IMR-90 (cell line): ENCODE data around the gene EML1. TPM values are rescaled to one million over a fixed set of nuclear protein-coding genes. Genes with fewer than 3 reads are reported as not detected.

ENCODE experiments used
- ATAC-seq: fragments of 200-7000 bp; cut with Tn5 transposase; 2 replicates; pipeline ENCODE4 v1.9.1; 2020; ENCODE audit warnings: low read depth, mild to moderate bottlenecking, moderate library complexity
- BruUV-seq: library from RNA; stranded (reverse); fragments of 400-500 nt; replicated peaks from 2 replicates; lab custom pipeline; 2021; lab: Mats Ljungman, UMichigan
- CTCF ChIA-PET: fragments of 300-600 bp; formaldehyde crosslinking; extraction: SDS; loops from one replicate; lab custom pipeline; 2021; ENCODE audit warnings: antibody characterized with exemption; lab: Yijun Ruan, JAX
- POLR2A ChIA-PET: fragments of 300-600 bp; sonication (Branson Sonifier 250); formaldehyde crosslinking; loops from one replicate; lab custom pipeline; 2022; ENCODE audit warnings: antibody characterized with exemption; ENCODE audit not compliant: unreplicated experiment; lab: Charles Lee
- DNase-seq: peaks from one replicate; pipeline ENCODE4 v3.0.0; 2013
- H2AFZ ChIP-seq: replicated peaks from 2 replicates; pipeline ENCODE3; 2013; ENCODE audit warnings: low read length, mild to moderate bottlenecking; ENCODE audit not compliant: poor library complexity
- H2AK5ac ChIP-seq: 2 replicates; pipeline ENCODE4 v1.6.1; 2013; ENCODE audit warnings: low read depth, low read length, inconsistent platforms
- H2AK9ac ChIP-seq: replicated peaks from 2 replicates; pipeline ENCODE3; 2013; ENCODE audit warnings: mild to moderate bottlenecking, low read depth, low read length, moderate library complexity; ENCODE audit not compliant: poor library complexity
- H2BK120ac ChIP-seq: 2 replicates; pipeline ENCODE4 v1.6.1; 2013; ENCODE audit warnings: low read depth, low read length, inconsistent platforms
- H2BK15ac ChIP-seq: 3 replicates; pipeline ENCODE4 v1.6.1; 2013; ENCODE audit warnings: low read depth, low read length, inconsistent platforms
- H2BK20ac ChIP-seq: 2 replicates; pipeline ENCODE4 v1.6.1; 2013; ENCODE audit warnings: low read depth, mild to moderate bottlenecking, inconsistent platforms, low read length, moderate library complexity
- H2BK5ac ChIP-seq: 2 replicates; pipeline ENCODE4 v1.6.1; 2013; ENCODE audit warnings: mild to moderate bottlenecking, low read depth, low read length, inconsistent platforms; ENCODE audit not compliant: poor library complexity, severe bottlenecking
- H3K14ac ChIP-seq: replicated peaks from 2 replicates; pipeline ENCODE4 v1.6.1; 2013; ENCODE audit warnings: low read depth, low read length, inconsistent platforms
- H3K18ac ChIP-seq: 2 replicates; pipeline ENCODE4 v1.6.1; 2013; ENCODE audit warnings: low read depth, low read length, control low read depth
- H3K23ac ChIP-seq: 2 replicates; pipeline ENCODE4 v1.6.1; 2013; ENCODE audit warnings: low read depth, low read length, inconsistent platforms
- H3K27ac ChIP-seq: 2 replicates; pipeline ENCODE4 v1.5.1; 2013; ENCODE audit warnings: mild to moderate bottlenecking, control low read depth, low read length; ENCODE audit not compliant: insufficient read depth
- H3K27me3 ChIP-seq: 2 replicates; pipeline ENCODE4 v1.6.1; 2013; ENCODE audit warnings: low read length; ENCODE audit not compliant: control insufficient read depth, insufficient read depth
- H3K36me3 ChIP-seq: 2 replicates; pipeline ENCODE4 v1.6.1; 2013; ENCODE audit warnings: low read length, mixed read lengths; ENCODE audit not compliant: control insufficient read depth, insufficient read depth
- H3K4ac ChIP-seq: 2 replicates; pipeline ENCODE4 v1.6.1; 2013; ENCODE audit warnings: low read depth, low read length, inconsistent platforms
- H3K4me1 ChIP-seq: 2 replicates; pipeline ENCODE4 v1.6.1; 2013; ENCODE audit warnings: low read length, mixed read lengths; ENCODE audit not compliant: control insufficient read depth, insufficient read depth
- H3K4me2 ChIP-seq: 2 replicates; pipeline ENCODE4 v1.6.1; 2013; ENCODE audit warnings: low read depth, mild to moderate bottlenecking, control low read depth, low read length, moderate library complexity
- H3K4me3 ChIP-seq: 2 replicates; pipeline ENCODE4 v1.5.1; 2013; ENCODE audit warnings: low read depth, mild to moderate bottlenecking, control low read depth, low read length, moderate library complexity; ENCODE audit not compliant: insufficient read depth
- H3K56ac ChIP-seq: 2 replicates; pipeline ENCODE4 v1.6.1; 2013; ENCODE audit warnings: low read length, inconsistent platforms; ENCODE audit not compliant: insufficient read depth; ENCODE audit errors: extremely low read depth
- H3K79me1 ChIP-seq, 2 experiments: 2 replicates each; pipeline ENCODE4 v1.6.1; 2013; ENCODE audit warnings: low read length in 2 of 2, inconsistent platforms in 1 of 2, low read depth in 1 of 2
- H3K9ac ChIP-seq: 2 replicates; pipeline ENCODE4 v1.6.1; 2013; ENCODE audit warnings: low read depth, low read length, control low read depth
- H3K9me1 ChIP-seq: 2 replicates; pipeline ENCODE4 v1.6.1; 2013; ENCODE audit warnings: low read length, inconsistent platforms; ENCODE audit not compliant: insufficient read depth
- H3K9me3 ChIP-seq: 2 replicates; pipeline ENCODE4 v1.6.1; 2013; ENCODE audit warnings: low read length; ENCODE audit not compliant: control insufficient read depth, insufficient read depth
- H4K20me1 ChIP-seq: 2 replicates; pipeline ENCODE4 v1.6.1; 2013; ENCODE audit warnings: low read length, inconsistent platforms; ENCODE audit not compliant: insufficient read depth
- H4K5ac ChIP-seq: 2 replicates; pipeline ENCODE4 v1.6.1; 2013; ENCODE audit warnings: mild to moderate bottlenecking, low read depth, low read length, control low read depth
- H4K8ac ChIP-seq, 2 experiments: 2 replicates each; pipeline ENCODE4 v1.6.1; 2013; ENCODE audit warnings: low read depth in 2 of 2, low read length in 2 of 2, control low read depth in 1 of 2, inconsistent platforms in 1 of 2
- H4K91ac ChIP-seq: 2 replicates; pipeline ENCODE4 v1.6.1; 2013; ENCODE audit warnings: low read depth, low read length, inconsistent platforms; ENCODE audit not compliant: insufficient read depth
- BHLHE40 ChIP-seq: fragments of 150-350 bp; IDR thresholded peaks from 2 replicates; pipeline ENCODE4 v1.6.1; 2016; ENCODE audit warnings: mild to moderate bottlenecking, low read depth, low read length
- CEBPB ChIP-seq: IDR thresholded peaks from 2 replicates; pipeline ENCODE4 v1.6.1; 2012; ENCODE audit warnings: low read depth, low read length, improper control_type of control experiment
- CHD1 ChIP-seq: IDR thresholded peaks from 2 replicates; pipeline ENCODE4 v1.6.1; 2012; ENCODE audit warnings: low read depth, low read length, improper control_type of control experiment
- FOS ChIP-seq: fragments of 150-350 bp; IDR thresholded peaks from 2 replicates; pipeline ENCODE4 v1.6.1; 2016; ENCODE audit warnings: low read depth, low read length
- MAZ ChIP-seq: IDR thresholded peaks from 2 replicates; pipeline ENCODE4 v1.6.1; 2012; ENCODE audit warnings: low read depth, mild to moderate bottlenecking, low read length, improper control_type of control experiment, moderate library complexity, borderline replicate concordance
- MXI1 ChIP-seq: IDR thresholded peaks from 2 replicates; pipeline ENCODE4 v1.6.1; 2012; ENCODE audit warnings: low read depth, mild to moderate bottlenecking, low read length, moderate library complexity, borderline replicate concordance
- NFE2L2 ChIP-seq: fragments of 150-350 bp; IDR thresholded peaks from 2 replicates; pipeline ENCODE4 v1.6.1; 2016; ENCODE audit warnings: low read depth, mild to moderate bottlenecking, low read length
- POLR2A ChIP-seq: IDR thresholded peaks from 2 replicates; pipeline ENCODE4 v1.6.1; 2012; ENCODE audit warnings: mild to moderate bottlenecking, low read depth, low read length
- RAD21 ChIP-seq: IDR thresholded peaks from 2 replicates; pipeline ENCODE4 v1.6.1; 2012; ENCODE audit warnings: low read length, improper control_type of control experiment
- RCOR1 ChIP-seq: IDR thresholded peaks from 2 replicates; pipeline ENCODE4 v1.6.1; 2012; ENCODE audit warnings: mild to moderate bottlenecking, low read length, improper control_type of control experiment; ENCODE audit not compliant: insufficient replicate concordance
- RFX5 ChIP-seq: IDR thresholded peaks from 2 replicates; pipeline ENCODE4 v1.8.0; 2012; ENCODE audit warnings: low read depth, mild to moderate bottlenecking, low read length, moderate library complexity
- SMC3 ChIP-seq: fragments of 150-350 bp; IDR thresholded peaks from 2 replicates; pipeline ENCODE4 v1.6.1; 2016; ENCODE audit warnings: low read depth, mild to moderate bottlenecking, antibody characterized with exemption, low read length, moderate library complexity
- WGBS, 2 experiments: methylation state at CpG; one replicate each; pipeline versions ENCODE4 v1.1.5 to v1.1.7; 2013; ENCODE audit warnings: missing lambda C conversion rate in 2 of 2; ENCODE audit not compliant: insufficient read length in 1 of 2; ENCODE audit errors: extremely low coverage in 2 of 2; 5-methylcytosine and 5-hydroxymethylcytosine counted together
- dilution Hi-C: fragments of 300-500 bp; cut with HindIII; formaldehyde crosslinking; loops from one replicate; pipeline ENCODE4 v1.14.3; 2018; ENCODE audit warnings: low sequenced_read_pairs; ENCODE audit not compliant: unreplicated experiment
- in situ Hi-C: fragments of 300-500 bp; cut with MboI; formaldehyde crosslinking; loops from 3 replicates; pipeline ENCODE4 v1.14.3; 2019; ENCODE audit warnings: low sequenced_read_pairs, inconsistent platforms, mixed read lengths
- intact Hi-C: fragments of 100-400 bp; cut with micrococcal nuclease; formaldehyde crosslinking; loops from 2 replicates; pipeline ENCODE4 v1.10.0; 2022
- polyA plus RNA-seq, 3 experiments: library from polyadenylated mRNA; depleted of rRNA; stranded (reverse); fragments of >200 nt; gene quantifications; 2 replicates each; pipeline ENCODE4 v1.2.3, GENCODE V29; 2012; ENCODE audit warnings: low replicate concordance in 1 of 3
- total RNA-seq: library from RNA; depleted of rRNA; stranded (reverse); fragments of >200 nt; gene quantifications from 2 replicates; pipeline ENCODE4 v1.2.3, GENCODE V29; 2012
- TF ChIP-seq, protein P1 (sequence below): fragments of 150-350 bp; IDR thresholded peaks from 2 replicates; pipeline ENCODE4 v1.6.1; 2016; ENCODE audit warnings: low read depth, mild to moderate bottlenecking, low read length, moderate library complexity, borderline replicate concordance
- TF ChIP-seq, protein P2 (sequence below): conservative IDR thresholded peaks from 2 replicates; pipeline ENCODE4 v1.5.1; 2012; ENCODE audit warnings: mild to moderate bottlenecking, low read depth, low read length, improper control_type of control experiment
- TF ChIP-seq, protein P3 (sequence below): fragments of 150-350 bp; IDR thresholded peaks from 2 replicates; pipeline ENCODE4 v1.6.1; 2017; ENCODE audit warnings: mild to moderate bottlenecking, antibody characterized with exemption, low read length, low read depth

Gene EML1
- total and polyA plus RNA-seq, 2 of the 4 experiments (the other 2 are of a cell fraction): 14.0 to 42.3 TPM

DNA sequence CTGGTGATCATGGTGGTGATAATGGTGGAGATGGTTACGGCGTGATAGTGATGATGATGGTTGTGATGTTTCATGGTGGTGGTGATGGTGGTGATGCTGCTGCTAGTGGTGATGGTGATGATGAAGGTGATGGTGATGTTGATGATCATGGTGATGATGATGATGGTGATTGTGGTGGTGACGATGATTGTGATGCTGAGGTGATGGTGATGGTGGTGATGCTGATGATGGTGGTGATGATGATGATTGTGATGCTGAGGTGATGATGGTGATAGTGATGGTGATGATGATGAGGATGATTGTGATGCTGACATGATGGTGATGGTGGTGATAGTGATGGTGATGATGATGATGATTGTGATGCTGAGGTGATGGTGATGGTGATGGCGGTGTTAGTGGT is 158.8 kb downstream of the EML1 start:
- Histone ChIP-seq H4K5ac (no peak overlapping the region), H3K27me3 (peaks cover 9% of the 10 kb centered on the region; the same call in 1 of the 2 replicates), H2AFZ (no peak overlapping the region), H2BK15ac (no peak overlapping the region), H3K14ac (no peak overlapping the region), H3K9me1 (no peaks in the 10 kb centered on the region), H2AK9ac (no peak overlapping the region), H3K27ac (no peak overlapping the region), H2BK5ac (no peak overlapping the region), H3K4me1 (no peaks in the 10 kb centered on the region), H3K4me3 (no peak overlapping the region), H4K8ac (no peak overlapping the region), H3K4me2 (no peak overlapping the region), H4K91ac (no peak overlapping the region), H4K20me1 (no peaks in the 10 kb centered on the region), H3K56ac (no peak overlapping the region), H2AK5ac (no peak overlapping the region; the same call in 1 of the 2 replicates), H3K9me3 (no peaks in the 10 kb centered on the region), H3K79me1 (no peaks in the 10 kb centered on the region), H3K9ac (no peak overlapping the region), H2BK20ac (no peak overlapping the region), H3K4ac (no peak overlapping the region), H3K36me3 (no peaks in the 10 kb centered on the region), H2BK120ac (no peak overlapping the region), H3K18ac (no peak overlapping the region), H3K23ac (no peak overlapping the region)
- dilution Hi-C loops (no loop called here), in situ Hi-C loops (no loop called here), intact Hi-C loops (no loop called here)
- no peak for ATAC-seq
- ChIA-PET CTCF (no interaction called here), POLR2A (no interaction called here)
- no peak for TF ChIP-seq BHLHE40
- TF ChIP-seq, protein P1, sequence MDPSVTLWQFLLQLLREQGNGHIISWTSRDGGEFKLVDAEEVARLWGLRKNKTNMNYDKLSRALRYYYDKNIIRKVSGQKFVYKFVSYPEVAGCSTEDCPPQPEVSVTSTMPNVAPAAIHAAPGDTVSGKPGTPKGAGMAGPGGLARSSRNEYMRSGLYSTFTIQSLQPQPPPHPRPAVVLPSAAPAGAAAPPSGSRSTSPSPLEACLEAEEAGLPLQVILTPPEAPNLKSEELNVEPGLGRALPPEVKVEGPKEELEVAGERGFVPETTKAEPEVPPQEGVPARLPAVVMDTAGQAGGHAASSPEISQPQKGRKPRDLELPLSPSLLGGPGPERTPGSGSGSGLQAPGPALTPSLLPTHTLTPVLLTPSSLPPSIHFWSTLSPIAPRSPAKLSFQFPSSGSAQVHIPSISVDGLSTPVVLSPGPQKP: no peak
- TF ChIP-seq MAZ: no peak
- TF ChIP-seq POLR2A: no peak
- TF ChIP-seq CEBPB: no peak
- TF ChIP-seq SMC3: no peak
- no peak for TF ChIP-seq RCOR1
- no peak for TF ChIP-seq MXI1
- TF ChIP-seq NFE2L2: no peak
- no peak for TF ChIP-seq CHD1
- TF ChIP-seq, protein P2, sequence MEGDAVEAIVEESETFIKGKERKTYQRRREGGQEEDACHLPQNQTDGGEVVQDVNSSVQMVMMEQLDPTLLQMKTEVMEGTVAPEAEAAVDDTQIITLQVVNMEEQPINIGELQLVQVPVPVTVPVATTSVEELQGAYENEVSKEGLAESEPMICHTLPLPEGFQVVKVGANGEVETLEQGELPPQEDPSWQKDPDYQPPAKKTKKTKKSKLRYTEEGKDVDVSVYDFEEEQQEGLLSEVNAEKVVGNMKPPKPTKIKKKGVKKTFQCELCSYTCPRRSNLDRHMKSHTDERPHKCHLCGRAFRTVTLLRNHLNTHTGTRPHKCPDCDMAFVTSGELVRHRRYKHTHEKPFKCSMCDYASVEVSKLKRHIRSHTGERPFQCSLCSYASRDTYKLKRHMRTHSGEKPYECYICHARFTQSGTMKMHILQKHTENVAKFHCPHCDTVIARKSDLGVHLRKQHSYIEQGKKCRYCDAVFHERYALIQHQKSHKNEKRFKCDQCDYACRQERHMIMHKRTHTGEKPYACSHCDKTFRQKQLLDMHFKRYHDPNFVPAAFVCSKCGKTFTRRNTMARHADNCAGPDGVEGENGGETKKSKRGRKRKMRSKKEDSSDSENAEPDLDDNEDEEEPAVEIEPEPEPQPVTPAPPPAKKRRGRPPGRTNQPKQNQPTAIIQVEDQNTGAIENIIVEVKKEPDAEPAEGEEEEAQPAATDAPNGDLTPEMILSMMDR: no peak
- TF ChIP-seq FOS: no peak
- TF ChIP-seq RAD21: no peak
- TF ChIP-seq RFX5: no peak
- TF ChIP-seq, protein P3, sequence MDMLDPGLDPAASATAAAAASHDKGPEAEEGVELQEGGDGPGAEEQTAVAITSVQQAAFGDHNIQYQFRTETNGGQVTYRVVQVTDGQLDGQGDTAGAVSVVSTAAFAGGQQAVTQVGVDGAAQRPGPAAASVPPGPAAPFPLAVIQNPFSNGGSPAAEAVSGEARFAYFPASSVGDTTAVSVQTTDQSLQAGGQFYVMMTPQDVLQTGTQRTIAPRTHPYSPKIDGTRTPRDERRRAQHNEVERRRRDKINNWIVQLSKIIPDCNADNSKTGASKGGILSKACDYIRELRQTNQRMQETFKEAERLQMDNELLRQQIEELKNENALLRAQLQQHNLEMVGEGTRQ: no peak
- DNase-seq: no peak
- BruUV-seq: no TSS peak
- 91% methylated on average over 4 of the region's 4 CpGs; no CpG with 5 or more reads in 1 of the 2 experiments for WGBS, 2 experiments
